HL-60 (cell line): Measurements from ENCODE around the gene PIGQ.

Experiments
- DNase-seq, 2 experiments: peaks; one replicate each; pipeline ENCODE4 v3.0.0-alpha.2; 2010 to 2020; ENCODE audit warnings: low read depth in 1 of 2, low spot score in 1 of 2
- H3K27ac ChIP-seq: fragments of 250-450 bp; sonication (Bioruptor Pico); replicated peaks from 2 replicates; pipeline ENCODE4 v1.5.1; 2020; ENCODE audit warnings: mild to moderate bottlenecking, moderate library complexity
- H3K27me3 ChIP-seq: fragments of 250-450 bp; sonication (Bioruptor Pico); 2 replicates; pipeline ENCODE4 v1.5.1; 2021; ENCODE audit warnings: mild to moderate bottlenecking, moderate library complexity; ENCODE audit not compliant: insufficient read depth, poor library complexity, severe bottlenecking
- H3K4me3 ChIP-seq: replicated peaks from 2 replicates; pipeline ENCODE4 v1.5.1; 2011; ENCODE audit warnings: mild to moderate bottlenecking, control low read depth, low read length; ENCODE audit not compliant: insufficient read depth
- GABPA ChIP-seq: IDR thresholded peaks from 2 replicates; pipeline ENCODE4 v1.6.1; 2012; ENCODE audit warnings: low read depth
- POLR2AphosphoS5 ChIP-seq: IDR thresholded peaks from 2 replicates; pipeline ENCODE4 v1.6.1; 2012; ENCODE audit warnings: low read depth
- SPI1 ChIP-seq: IDR thresholded peaks from 2 replicates; pipeline ENCODE4 v1.6.1; 2012; ENCODE audit warnings: low read depth, mild to moderate bottlenecking, borderline replicate concordance
- TF ChIP-seq, protein P1 (sequence below): IDR thresholded peaks from one replicate; pipeline ENCODE4 v1.5.1; 2011; ENCODE audit warnings: low read length, control low read depth, inconsistent platforms; ENCODE audit not compliant: insufficient read depth
- TF ChIP-seq, protein P2 (sequence below): IDR thresholded peaks from 2 replicates; pipeline ENCODE4 v1.6.1; 2012; ENCODE audit warnings: low read depth; ENCODE audit not compliant: insufficient replicate concordance

The PIGQ gene

DNA sequence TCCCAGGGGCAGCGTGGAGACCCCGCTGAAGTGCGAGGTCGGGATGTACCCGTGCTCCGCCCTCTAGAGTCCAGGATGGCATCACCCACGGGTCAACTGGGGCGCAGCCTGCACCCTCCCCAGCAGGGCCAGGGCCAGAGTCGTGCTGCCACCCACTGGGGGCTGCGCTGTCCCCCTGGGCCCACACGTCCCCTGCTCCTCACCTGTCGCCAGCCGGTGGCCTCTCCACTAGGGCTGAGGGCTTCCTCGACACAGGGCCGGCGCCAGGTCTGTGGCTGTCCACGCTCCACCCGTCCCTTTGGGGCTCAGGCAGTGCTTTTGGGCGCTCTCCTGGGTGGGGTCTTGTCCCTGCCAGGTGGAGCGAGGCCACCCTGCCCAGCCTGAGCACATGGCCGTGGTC lies 21.2 kb upstream of the PIGQ start:
- Histone ChIP-seq H3K4me3 (no peak overlapping the region), H3K27me3 (no peaks in the 10 kb centered on the region), H3K27ac (no peak overlapping the region)
- no peak for TF ChIP-seq GABPA
- TF ChIP-seq, protein P1, sequence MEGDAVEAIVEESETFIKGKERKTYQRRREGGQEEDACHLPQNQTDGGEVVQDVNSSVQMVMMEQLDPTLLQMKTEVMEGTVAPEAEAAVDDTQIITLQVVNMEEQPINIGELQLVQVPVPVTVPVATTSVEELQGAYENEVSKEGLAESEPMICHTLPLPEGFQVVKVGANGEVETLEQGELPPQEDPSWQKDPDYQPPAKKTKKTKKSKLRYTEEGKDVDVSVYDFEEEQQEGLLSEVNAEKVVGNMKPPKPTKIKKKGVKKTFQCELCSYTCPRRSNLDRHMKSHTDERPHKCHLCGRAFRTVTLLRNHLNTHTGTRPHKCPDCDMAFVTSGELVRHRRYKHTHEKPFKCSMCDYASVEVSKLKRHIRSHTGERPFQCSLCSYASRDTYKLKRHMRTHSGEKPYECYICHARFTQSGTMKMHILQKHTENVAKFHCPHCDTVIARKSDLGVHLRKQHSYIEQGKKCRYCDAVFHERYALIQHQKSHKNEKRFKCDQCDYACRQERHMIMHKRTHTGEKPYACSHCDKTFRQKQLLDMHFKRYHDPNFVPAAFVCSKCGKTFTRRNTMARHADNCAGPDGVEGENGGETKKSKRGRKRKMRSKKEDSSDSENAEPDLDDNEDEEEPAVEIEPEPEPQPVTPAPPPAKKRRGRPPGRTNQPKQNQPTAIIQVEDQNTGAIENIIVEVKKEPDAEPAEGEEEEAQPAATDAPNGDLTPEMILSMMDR: no peak
- no peak for DNase-seq

DNA sequence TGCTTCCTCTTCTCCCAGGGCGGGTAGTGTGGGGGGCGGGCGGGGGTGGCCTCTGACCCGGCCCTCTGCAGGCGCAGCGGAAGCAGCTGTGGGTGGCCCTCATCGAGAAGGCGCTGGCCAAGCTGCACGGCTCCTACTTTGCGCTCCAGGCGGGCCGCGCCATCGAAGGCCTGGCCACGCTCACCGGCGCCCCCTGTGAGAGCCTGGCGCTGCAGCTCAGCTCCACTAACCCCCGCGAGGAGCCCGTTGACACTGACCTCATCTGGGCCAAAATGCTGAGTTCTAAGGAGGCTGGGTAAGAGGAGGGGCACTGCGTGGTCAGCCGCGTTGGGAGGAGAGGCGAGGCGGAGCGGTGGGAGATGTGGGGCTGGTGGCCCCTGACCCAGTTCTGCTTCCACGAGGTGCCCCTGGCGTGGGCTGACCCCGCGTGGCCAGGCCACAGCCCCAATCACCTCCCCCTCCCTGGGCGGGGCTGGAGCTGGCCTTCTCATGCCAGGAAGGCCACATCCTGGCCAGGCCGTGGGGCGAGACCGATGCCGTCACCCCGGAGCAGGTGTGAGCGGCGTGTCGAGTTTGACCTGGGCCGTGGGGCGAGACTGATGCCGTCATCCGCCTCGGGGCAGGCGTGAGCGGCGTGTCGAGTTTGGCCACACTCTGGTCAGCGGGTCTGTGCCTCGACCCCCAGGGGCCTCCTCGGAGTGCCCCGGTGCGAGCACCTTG lies 20.1 kb upstream of the PIGQ start:
- DNase-seq: no peak
- H3K27me3 ChIP-seq: no peaks in the 10 kb centered on the region
- TF ChIP-seq POLR2AphosphoS5 (no peak), GABPA (no peak), SPI1 (no peak)
- TF ChIP-seq, protein P2, sequence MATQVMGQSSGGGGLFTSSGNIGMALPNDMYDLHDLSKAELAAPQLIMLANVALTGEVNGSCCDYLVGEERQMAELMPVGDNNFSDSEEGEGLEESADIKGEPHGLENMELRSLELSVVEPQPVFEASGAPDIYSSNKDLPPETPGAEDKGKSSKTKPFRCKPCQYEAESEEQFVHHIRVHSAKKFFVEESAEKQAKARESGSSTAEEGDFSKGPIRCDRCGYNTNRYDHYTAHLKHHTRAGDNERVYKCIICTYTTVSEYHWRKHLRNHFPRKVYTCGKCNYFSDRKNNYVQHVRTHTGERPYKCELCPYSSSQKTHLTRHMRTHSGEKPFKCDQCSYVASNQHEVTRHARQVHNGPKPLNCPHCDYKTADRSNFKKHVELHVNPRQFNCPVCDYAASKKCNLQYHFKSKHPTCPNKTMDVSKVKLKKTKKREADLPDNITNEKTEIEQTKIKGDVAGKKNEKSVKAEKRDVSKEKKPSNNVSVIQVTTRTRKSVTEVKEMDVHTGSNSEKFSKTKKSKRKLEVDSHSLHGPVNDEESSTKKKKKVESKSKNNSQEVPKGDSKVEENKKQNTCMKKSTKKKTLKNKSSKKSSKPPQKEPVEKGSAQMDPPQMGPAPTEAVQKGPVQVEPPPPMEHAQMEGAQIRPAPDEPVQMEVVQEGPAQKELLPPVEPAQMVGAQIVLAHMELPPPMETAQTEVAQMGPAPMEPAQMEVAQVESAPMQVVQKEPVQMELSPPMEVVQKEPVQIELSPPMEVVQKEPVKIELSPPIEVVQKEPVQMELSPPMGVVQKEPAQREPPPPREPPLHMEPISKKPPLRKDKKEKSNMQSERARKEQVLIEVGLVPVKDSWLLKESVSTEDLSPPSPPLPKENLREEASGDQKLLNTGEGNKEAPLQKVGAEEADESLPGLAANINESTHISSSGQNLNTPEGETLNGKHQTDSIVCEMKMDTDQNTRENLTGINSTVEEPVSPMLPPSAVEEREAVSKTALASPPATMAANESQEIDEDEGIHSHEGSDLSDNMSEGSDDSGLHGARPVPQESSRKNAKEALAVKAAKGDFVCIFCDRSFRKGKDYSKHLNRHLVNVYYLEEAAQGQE: no peak
- TF ChIP-seq, protein P1: no peak
- H3K4me3 ChIP-seq: no peak overlapping the region
- no peak overlapping the region for H3K27ac ChIP-seq

DNA sequence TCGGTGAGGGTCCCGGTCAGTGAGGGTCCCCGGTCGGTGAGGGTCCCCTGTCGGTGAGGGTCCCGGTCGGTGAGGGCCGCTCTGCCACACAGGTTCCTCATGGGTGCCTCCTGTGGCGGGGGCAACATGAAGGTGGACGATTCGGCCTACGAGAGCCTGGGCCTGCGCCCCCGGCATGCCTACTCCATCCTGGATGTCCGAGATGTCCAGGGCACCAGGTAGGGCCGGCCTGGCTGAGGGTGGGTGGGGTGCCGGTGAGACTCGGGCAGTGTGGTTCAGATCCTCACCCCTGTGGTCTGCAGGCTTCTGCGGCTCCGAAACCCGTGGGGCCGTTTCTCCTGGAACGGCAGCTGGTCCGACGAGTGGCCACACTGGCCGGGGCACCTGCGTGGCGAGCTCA lies 18.6 kb upstream of the PIGQ start:
- Histone ChIP-seq H3K27ac (no peak overlapping the region), H3K27me3 (no peaks in the 10 kb centered on the region), H3K4me3 (no peak overlapping the region)
- TF ChIP-seq, protein P2: no peak
- TF ChIP-seq POLR2AphosphoS5 (no peak), SPI1 (no peak), GABPA (no peak)
- TF ChIP-seq, protein P1: no peak
- DNase-seq: no peak

DNA sequence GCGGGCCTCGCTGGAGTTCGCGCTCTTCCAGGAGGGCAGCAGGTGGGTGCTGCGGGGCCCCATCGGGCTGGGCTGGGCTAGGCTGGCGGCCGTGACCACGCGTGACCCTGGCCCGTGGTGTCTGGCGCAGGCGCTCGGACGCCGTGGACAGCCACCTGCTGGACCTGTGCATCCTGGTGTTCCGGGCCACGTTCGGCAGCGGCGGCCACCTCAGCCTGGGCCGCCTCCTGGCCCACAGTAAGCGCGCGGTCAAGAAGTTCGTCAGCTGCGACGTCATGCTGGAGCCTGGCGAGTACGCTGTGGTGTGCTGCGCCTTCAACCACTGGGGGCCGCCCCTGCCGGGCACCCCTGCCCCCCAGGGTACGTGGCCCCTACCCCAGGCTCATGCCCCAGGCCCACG lies 17.6 kb upstream of the PIGQ start:
- Histone ChIP-seq H3K27me3 (no peaks in the 10 kb centered on the region), H3K4me3 (no peak overlapping the region), H3K27ac (no peak overlapping the region)
- TF ChIP-seq, protein P2: no peak
- TF ChIP-seq GABPA (no peak), POLR2AphosphoS5 (no peak), SPI1 (no peak)
- TF ChIP-seq, protein P1: no peak
- DNase-seq: no peak
